Hepatic stellate cell (primary cell): Measurements from ENCODE around the gene ZNF407.

Experiments
- DNase-seq: peaks from one replicate; pipeline ENCODE4 v3.0.0; 2011; ENCODE audit warnings: low spot score

ZNF407 gene

DNA sequence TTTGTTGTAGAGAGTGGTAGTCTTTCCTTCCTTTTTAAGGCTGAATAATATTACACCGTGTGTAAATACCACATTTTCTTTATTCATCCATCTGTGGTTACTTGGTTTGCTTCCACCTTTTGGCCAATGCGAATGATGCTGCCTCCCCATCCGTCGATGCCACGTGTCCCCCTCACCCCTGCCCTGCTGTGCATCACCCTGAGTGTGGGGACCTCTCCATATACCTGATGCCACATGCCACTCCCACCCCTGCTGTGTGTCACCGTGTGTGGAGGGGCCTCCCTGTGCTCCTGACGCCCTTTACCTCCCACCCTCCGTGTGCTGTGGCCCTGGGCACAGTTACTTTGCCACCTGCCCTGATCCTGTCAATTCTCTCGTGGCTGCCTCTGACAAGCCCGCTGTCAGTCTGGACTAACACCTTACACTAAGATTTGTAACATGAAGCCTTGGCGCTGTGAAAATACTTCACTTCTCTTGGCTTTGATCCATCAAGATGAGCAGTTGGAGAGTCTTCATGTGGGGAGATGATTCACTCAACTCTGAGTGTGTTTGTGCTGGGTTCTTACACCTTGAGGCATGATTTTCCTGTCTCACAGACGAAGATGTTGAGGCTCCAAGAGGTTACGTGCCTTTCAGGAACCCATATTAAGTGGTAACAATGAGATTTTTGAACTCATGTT lies 234.0 kb downstream of the ZNF407 start:
- no peak for DNase-seq

DNA sequence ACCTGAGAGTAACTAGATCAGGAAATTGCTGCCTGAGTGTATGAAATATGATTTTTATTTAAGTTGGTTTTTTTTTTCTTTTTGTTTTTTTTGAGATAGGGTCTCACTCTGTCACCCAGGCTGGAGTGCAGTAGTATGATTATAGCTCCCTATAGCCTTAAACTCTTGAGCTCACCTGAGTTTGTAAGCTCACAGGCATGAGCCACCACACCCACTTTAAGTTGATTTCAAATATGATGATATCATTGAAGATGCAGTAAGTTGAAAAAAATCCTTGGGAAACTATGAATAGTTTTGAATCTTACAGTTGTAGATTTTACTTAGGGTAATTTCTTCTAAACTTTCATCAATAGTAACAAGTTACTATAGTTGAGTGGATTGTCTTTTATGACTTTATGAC lies 234.7 kb downstream of the ZNF407 start:
- DNase-seq = no peak

DNA sequence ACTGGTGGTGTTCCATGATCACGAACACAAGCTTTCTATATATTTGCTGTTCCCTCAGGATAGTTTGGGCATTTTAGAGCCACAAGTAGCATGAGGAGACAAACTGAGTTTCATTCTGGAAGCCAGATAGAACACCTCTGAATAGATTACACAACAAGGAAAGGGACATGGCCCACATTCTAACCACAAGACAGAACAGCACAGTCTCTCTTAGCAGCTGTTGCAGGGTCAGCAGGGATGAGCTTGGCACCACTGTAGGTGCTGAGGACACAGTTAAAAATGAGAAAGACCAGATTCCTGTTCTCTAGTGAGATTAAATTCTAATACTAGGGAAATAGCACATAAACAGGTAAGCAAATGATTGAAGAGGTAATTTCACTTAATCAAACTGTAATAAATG lies 235.3 kb downstream of the ZNF407 start:
- no peak for DNase-seq

DNA sequence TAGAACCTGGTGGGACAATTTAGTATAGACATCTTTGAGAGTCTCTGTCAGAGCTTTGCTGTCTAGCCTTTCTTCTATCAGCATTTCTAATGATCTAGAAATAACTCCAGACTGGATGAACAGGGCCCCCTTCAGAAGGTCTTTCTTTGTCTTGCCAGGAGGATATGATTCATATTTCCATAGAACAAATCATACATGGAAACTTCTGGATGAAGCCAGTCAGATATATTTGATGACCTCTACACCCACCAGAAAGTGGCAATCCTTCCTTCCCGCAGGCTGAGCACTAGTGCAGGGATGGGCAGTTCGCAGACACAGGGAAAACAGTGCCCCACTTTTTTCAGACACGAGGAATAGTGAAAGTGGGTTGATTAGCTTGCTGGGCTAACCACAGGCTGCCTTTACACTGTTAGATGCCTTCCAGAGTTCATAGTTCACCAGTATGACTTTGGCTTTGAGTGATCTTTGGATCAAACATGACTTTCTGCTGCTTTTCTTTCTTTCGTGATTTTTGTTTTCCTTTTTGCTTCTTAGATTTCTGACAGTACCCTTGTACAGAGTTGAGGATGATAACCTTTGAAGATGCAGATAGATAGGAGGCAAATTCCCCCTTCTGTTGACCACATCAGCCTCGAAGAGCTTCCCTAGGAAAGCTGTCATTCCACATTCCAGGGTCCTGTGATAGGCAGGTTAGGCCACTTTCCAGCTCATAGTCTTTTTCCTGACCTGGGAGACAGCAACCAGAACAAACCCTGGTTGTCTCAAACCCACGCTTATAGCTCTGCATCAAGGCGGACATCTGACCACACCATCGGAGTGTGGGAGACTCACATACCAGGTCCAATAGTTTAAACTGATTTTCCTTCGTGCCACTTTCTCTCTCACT lies 237.0 kb downstream of the ZNF407 start:
- DNase-seq = no peak

DNA sequence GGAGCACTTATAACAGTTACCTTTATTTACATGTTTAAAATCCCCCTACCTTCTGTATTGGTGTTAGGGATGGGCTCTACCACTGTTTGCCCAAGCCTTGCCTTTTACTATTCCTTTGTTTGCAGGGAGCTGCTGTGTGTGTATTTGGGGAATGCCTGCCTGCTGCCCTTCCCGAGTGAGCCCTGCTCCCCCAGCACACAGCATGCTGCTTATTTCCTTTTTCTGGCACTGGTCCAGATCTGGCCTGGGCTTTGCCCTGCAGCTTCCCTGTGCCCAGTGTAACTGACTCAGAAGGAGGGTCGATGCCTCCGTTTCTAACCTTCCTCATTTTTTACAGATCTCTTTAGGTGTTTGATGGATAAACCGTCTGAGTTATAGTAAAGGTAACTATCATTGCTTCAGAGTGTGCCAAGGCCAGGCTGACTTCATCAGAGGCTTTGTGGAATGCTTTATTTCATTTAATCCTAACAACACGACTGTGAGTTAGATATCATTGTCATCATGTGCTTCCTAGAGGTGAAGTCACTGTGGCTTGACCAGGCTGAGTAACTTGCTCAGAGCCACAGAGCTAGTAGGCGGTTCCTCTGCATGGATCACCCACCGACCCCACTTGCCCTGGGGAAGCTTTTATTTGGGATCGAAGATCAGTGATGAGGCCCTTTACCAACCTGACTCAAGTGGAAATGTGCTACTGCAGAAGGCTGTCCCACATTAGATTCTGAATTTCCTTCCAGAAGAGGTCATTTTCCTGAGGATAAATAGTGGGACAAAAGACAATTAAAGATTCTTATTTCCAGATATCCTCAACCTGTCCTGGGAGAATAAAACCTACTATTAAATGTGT lies 238.8 kb downstream of the ZNF407 start:
- no peak for DNase-seq

DNA sequence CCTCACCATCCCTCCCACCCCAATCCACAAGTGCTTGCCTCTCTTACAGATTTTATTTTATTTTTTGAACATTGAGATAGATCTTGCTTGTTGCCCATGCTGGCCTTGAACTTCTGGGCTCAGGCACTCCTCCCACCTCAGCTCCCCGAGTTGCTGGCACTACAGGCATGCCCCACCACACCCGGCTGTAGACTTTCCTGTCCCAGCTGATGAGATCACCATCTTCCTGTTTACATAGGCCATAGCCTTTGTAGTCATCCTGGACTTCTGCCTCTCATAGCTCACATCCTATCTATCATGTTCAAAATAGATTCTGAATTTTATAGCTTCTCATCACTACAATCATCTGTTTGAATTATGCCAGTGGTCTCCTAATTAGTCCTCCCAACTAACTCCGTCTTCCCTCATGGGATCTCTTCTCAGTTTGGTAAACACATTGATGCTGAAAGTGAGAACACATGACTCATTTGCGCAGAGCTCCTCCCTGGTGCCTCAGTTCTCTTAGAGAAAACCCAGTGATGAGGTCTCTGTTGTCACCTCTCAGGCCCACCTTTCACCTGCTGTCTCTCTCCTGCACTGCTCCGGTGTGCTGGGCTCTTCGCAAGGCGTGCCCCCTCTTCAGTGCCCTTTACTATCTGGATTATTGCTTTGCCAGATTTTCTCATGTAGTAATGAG lies 243.0 kb downstream of the ZNF407 start:
- peak; percentile 42 for DNase-seq

DNA sequence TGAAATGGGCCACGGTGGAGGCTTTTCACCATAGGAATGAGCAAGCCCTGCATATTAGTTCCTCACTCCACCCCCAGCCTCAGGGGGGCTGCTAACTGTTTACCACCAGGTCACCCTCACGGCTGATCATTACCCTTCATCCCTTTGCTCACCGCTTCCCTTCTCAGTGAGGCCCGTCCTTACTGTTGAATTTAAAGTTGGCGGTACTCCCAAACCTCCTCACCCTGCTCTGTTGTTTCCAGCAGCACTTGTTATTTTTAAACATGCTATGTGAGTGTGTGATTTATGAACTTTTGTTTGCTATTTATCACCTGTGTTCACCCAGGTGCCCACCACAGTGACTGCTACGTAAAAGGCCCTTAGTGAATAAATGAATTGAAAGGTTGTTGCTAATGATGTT lies 243.6 kb downstream of the ZNF407 start:
- DNase-seq = no peak

GRCh38 chr18:74849301-74849700 lies 251.6 kb downstream of the ZNF407 start:
- DNase-seq = no peak

- no peak for DNase-seq
Measured at GRCh38 chr18:74856434-74856833, 258.8 kb downstream of the ZNF407 start.

- no peak for DNase-seq
Measured at GRCh38 chr18:74856928-74857327, 259.3 kb downstream of the ZNF407 start.

DNA sequence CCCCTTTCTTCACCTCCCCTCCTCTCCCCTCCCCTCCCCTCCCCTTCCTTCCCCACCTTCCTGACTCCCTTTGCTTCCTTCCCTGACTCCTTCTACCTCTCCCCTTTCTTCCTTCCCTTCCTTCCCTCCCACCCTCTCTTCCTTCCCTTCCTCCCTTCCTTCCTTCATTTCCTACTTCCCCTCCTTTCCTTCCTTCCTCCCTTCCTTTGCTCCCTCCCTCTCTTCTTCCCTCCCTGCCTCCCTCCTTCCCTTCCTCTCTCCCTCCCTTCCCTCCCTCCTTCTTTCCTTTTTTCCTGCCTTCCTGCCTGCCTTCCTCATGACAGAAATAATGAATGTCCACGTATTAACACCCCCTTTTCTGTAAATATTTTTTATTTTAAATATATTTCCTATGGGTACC lies 260.2 kb downstream of the ZNF407 start:
- DNase-seq = no peak

DNA sequence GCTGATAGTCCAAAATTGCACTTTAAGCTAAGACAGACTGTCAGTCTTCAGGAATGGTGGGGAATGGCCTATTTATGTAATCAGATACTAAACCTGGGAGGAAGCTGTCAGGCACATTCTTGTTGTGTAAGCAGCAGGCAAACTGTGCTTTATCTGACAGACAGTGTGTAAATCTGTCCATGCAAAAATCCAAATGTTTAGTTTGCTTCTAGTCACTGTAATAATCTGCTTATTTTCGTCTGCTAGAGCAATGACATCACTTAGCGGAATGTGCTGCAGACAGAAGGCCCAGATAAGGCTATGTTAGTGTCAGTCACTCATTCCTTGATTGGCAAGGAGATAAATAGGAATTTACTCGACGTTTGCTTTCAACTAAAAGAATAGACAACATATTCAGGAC lies 263.5 kb downstream of the ZNF407 start:
- no peak for DNase-seq

DNA sequence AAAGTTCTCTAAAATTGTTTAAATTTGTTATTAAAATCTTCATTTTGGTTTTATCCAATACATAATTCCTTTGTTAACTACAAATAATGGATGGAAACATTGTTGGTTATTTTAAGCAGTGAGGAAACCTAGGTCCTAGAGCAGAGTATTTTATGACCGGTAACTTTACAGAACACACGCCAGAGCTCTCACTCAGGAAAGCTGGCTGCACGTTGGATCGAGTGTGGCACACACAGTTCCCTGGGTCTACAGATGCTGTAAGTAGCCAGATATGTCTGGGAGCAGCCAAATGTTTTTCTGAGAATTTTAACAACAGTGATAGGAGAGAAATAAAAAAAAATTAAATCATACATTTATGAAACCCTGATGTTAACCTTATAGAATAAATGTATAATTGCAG lies 264.4 kb downstream of the ZNF407 start:
- no peak for DNase-seq

GRCh38 chr18:74866577-74866976 lies 268.9 kb downstream of the ZNF407 start:
- DNase-seq = no peak

DNA sequence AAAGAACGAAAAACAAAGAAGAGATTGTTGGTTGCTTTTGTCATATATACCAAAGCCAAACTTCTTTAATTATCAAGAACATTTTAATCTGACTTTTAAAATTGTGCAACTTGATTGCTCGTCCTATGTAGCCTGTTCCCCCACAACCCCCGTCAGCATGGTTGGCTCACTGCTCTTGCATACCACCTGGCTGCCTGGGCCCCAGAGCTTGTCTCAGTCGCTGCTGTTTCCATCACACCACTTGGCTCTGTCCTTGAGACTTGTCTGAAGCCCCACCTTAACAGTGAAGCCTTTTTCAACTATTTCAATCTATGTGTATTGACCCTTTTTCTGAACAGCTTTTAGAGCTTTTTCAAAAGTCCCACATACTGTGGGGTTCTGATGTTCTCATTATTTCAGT lies 270.8 kb downstream of the ZNF407 start:
- DNase-seq = no peak

DNA sequence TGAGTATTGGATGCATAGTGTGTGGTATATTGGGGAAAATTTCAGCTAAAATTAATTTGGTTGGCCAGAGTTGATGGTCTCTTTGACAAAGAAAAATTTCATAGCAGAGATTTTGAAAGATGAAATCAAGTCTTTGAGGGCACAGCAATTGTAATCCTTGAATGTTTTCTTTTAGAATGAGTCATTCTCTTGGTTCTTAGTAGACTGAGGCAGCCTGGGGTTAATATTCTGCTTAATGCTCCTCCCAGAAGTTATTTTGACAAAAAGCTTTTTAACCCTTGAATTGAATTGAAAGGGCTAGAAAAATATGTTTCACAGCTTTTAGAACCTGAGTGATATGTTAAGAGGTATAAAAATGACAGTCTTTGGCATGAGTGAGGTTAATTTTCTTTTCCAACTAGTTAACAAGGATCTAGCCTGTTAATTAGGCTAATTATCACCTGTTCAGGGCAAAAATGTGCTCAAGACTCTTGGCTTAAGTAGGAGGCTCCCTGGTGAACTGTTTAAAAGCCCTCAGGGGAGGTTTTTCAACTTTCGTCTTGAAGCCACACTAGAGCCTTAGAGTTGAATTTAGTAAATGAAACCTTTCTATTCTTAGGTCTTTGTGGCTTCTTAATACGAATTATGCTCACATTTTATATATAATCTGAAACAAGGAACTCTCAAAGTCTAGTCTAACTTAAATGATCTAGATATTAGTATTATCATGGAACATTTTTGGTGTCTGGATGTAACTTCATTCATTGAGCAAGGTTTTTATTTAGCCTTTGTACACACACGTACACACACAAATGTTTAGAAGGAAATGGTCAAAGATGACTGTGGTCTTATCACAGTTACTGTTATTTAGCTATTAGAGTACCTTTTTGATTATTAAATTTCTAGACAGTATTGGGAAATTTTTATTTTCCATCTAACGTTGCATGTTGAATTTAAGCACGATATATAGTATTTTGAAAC lies 272.5 kb downstream of the ZNF407 start:
- peak; percentile 1 for DNase-seq

DNA sequence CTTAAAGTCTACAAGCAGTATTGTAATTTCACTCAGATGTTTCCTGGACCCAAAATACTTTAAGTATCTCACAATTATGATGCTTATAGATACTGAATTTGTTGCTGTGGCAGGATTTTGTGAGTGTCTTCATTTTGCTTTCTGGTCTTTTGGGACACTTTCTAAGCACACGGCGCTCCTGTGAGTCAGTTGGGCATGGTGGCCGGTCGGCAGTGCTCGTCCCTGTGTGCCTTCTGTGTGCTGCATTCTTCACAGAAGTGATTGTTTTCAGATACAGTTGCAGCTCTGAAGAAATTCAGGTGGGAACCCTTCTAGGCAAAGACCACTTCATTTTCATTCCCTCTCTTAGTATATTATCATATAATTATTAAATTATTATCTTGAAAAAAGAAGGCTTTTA lies 273.3 kb downstream of the ZNF407 start:
- no peak for DNase-seq

DNA sequence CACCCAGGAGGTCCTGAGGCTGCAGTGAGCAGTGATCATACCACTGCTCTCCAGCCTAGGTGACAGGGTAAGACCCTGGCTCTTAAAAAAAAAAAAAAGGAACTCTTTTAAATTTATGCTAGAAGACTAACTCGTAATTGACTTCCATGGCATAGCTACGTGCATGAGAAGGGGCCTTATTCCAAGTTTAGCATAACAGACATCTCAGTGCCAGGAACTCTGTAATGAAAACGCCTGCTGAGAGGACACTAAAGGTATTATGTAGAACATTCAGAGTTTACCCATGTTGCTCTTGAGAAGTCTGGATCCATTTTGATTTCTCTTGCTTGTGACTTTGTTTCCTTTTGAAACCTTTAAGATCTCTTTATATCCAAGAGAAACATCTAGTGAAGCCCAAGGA lies 276.0 kb downstream of the ZNF407 start:
- no peak for DNase-seq

GRCh38 chr18:74874351-74874750 lies 276.7 kb downstream of the ZNF407 start:
- no peak for DNase-seq

- DNase-seq = no peak
Measured at GRCh38 chr18:74876630-74877243, 279.1 kb downstream of the ZNF407 start.
